SK-N-SH (cell line): ENCODE results near the gene MSX1.

Source experiments
- CTCF ChIP-seq: fragments of 200-600 bp; sonication (generic); IDR thresholded peaks from 2 replicates; pipeline ENCODE4 v1.6.1; 2017; ENCODE audit warnings: antibody characterized with exemption, mild to moderate bottlenecking, moderate library complexity
- EP300 ChIP-seq, 2 experiments: IDR thresholded peaks; 2 replicates each; pipeline versions ENCODE4 v1.4.0 to v1.6.1; 2012; ENCODE audit warnings: borderline replicate concordance in 1 of 2, low read depth in 1 of 2, low read length in 1 of 2
- RCOR1 ChIP-seq: fragments of 150-350 bp; IDR thresholded peaks from 2 replicates; pipeline ENCODE4 v1.6.1; 2017; ENCODE audit warnings: antibody characterized with exemption, low read length
- RFX5 ChIP-seq: IDR thresholded peaks from 2 replicates; pipeline ENCODE4 v1.6.1; 2012; ENCODE audit warnings: mild to moderate bottlenecking, improper control_type of control experiment, low read length

- TF ChIP-seq EP300 (IDR thresholded peaks at IDR 0.05; ENCODE audit: borderline replicate concordance in 1 of 2, low read depth in 1 of 2, low read length in 1 of 2) (no peak), CTCF (no peak), RFX5 (no peak), RCOR1 (no peak)
Measured at GRCh38 chr4:4853921-4854648, 5.4 kb upstream of the MSX1 start.
